GM12875 (cell line): ENCODE measurements around the gene LONRF2.
"Not testable (repeated sequence)": the region's sequence is repeated elsewhere in the genome, so short reads cannot be mapped to it uniquely, and the experiment has no call there.

ENCODE experiments used
- H3K4me3 ChIP-seq: one replicate; pipeline ENCODE4 v1.5.1; 2011; ENCODE audit warnings: low read depth, low read length, control low read depth
- CTCF ChIP-seq: IDR thresholded peaks from 2 replicates; pipeline ENCODE4 v1.5.1; 2011; ENCODE audit warnings: low read depth, mild to moderate bottlenecking, control low read depth, inconsistent platforms, low read length, moderate library complexity, borderline replicate concordance; ENCODE audit not compliant: insufficient read depth

LONRF2 gene

GRCh38 chr2:100253786-100254185, 68.5 kb downstream of the LONRF2 start:
- no peak for TF ChIP-seq CTCF
- no peak overlapping the region for H3K4me3 ChIP-seq

GRCh38 chr2:100252811-100253698, 69.2 kb downstream of the LONRF2 start:
- TF ChIP-seq CTCF = no peak
- no peak overlapping the region for H3K4me3 ChIP-seq

GRCh38 chr2:100250645-100251044, 71.7 kb downstream of the LONRF2 start:
- TF ChIP-seq CTCF = no peak
- H3K4me3 ChIP-seq = no peak overlapping the region

- H3K4me3 ChIP-seq = no peak overlapping the region
- TF ChIP-seq CTCF = no peak
These were observed 73.3 kb downstream of the LONRF2 start for GRCh38 chr2:100248971-100249370.

- H3K4me3 ChIP-seq = not testable (repeated sequence)
These were observed 73.7 kb downstream of the LONRF2 start for GRCh38 chr2:100248556-100248955.

- no peak overlapping the region for H3K4me3 ChIP-seq
- no peak for TF ChIP-seq CTCF
These were observed 74.3 kb downstream of the LONRF2 start for GRCh38 chr2:100248044-100248330.

GRCh38 chr2:100247256-100248043, 74.9 kb downstream of the LONRF2 start:
- no peak for TF ChIP-seq CTCF
- no peak overlapping the region for H3K4me3 ChIP-seq
